Measurements from ENCODE around the gene ABCC10.
"Not testable (repeated sequence)": the region's sequence is repeated elsewhere in the genome, so short reads cannot be mapped to it uniquely, and the experiment has no call there.

The ABCC10 gene

DNA sequence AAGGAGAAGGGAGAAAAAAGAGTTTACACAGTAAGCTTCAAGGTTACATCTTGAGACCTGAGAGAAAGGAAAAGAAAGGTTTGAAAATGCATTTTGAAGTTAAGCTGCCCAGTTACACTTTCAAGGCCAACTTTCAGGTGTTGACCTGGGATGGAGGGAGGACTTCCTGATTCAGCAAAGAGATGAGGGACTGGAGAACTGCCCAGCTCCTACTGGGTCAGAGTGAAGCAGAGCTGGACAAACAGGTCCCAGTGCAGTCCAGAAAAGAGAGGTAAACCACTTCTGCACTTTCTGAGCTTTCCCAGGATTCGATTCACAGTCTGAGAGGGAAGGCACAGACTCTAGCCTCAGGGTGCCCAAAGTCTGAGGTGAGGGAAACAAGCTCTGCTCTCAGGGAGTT is 44.1 kb downstream of the ABCC10 start:
- DNase-seq = no peak

DNA sequence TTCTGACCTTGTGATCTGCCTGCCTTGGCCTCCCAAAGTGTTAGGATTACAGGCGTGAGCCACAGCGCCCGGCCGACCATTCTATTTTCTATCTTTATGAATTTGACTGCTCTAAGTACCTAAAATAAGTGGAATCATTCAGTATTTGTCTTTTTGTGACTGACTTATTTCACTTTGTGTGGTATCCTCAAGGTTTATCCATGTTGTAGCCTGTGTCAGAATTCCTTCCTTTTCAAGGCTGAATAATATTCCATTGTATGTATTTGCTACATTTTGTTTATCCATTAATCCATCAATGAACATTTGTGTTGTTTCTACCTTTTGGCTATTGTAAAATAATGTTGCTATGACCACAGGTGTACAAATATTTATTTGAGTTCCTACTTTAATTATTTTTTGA is 45.2 kb downstream of the ABCC10 start:
- DNase-seq = no peak

DNA sequence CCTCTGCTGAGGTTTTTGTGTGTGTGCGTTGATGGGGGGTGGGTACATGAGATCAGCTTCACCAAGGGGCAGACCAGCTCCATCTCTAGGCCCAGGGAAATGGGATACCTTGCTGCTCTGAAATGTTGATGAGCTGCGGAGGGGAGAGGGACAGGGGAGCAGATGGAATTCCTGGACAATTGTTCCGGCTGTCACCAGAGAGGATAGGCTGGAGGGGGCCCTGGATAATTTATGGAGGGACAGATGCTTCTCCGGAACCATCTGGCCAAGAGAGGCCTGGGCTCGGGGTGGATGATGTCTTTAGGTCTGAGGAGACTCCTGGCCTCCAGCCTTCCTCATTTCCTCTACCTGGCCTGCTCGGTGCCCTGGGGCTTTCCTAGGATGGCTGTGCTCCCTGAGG is 48.2 kb downstream of the ABCC10 start:
- no peak for DNase-seq

DNA sequence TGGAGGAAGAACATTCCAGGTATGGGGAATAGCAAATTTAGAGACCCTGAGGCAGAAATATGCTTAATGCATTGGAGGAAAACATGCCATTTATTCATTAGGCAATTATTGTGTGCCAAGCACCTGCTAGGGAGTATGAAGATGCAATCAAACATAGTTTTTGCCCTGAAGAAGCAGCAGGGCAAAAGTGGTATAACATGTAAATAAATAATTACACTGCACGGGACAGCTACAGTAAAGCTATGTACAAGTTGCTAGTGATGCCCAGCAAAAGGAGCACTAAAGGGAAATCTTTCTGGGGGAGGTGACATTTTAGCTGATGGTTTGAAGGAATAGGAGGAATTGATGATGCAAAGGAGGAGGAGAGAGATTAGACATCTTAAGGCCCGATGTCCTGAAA is 49.4 kb downstream of the ABCC10 start:
- no peak for DNase-seq

DNA sequence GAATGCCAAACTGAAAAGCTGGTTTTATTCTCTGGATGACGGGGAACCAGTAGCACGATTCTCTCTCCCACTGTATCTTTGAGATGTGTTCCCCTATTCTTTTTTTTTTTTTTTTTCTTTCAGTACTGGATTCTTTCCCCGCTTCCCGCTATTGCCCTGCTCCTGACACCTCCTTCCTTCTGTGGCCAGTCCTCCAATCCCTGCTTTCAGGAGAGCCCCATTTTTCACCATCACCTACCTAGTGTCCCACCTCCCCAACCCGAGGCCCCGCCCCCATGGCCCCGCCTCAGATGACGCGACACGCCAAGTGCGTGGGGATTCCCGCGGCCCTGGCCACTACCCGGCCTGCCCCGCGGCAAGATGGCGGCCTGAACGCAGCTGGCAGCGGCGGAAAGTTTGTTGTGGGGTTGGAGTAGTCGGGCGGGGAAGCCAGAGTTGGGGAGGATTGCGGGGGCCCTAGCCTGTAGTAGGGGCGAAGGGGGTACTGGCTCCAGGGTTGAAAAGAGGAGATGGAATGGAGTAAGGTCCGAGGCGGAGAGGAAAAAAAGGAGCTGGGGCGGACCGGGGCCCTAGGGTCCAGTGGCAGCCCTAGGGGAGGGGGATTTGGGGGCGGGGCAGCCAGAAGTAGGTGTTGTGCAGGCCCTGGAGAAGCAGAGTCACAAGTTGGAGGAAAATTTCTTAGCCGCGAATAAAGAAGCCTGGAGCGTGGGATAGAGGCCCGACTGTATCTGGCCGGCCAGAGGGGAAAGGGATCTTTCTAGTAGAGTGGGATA is 50.1 kb downstream of the ABCC10 start, which contains the start of gene TJAP1:
TSS of gene TJAP1 (plus strand) at position 336 of the 773 bp plus-strand sequence. CDS start 21,432 bp downstream, outside the sequence.
- peak; percentile 53 for DNase-seq

DNA sequence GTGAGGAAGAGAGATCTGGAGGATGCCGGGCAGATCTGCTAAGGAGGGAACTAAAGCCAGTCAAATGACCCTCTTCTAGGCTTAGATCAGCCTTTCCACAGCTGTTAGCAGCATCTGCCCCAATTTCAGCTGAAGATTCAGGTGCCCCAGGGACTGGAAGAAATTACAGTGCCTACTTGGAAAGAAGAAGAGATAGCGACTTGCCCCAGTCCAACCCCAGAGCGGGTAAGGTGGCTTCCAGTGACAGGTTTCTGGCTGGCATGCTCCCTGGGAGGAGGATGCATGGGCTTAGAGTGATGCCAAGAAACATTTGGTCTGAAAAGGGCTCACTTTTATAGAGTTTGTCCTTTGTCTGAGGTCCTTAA is 50.6 kb downstream of the ABCC10 start:
- DNase-seq = no peak

DNA sequence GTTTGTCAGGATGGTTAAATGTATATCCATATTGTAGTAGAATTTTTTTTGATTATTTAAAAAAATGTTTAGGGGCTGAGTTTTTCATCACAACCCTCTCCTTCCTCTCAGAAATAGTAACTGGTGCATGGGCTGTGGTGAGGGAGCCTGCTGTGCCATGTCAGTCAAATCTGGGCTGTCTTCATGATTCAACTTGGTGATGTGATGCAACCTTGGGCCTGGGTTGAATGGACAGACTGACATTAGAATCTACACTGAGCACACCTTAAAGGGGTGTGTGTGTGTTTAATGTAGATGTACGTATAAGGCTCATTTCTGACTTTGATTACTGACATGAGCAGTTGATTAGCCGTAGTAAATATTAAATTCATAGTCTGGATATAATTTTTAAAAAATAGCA is 53.7 kb downstream of the ABCC10 start:
- DNase-seq = peak; percentile 42

DNA sequence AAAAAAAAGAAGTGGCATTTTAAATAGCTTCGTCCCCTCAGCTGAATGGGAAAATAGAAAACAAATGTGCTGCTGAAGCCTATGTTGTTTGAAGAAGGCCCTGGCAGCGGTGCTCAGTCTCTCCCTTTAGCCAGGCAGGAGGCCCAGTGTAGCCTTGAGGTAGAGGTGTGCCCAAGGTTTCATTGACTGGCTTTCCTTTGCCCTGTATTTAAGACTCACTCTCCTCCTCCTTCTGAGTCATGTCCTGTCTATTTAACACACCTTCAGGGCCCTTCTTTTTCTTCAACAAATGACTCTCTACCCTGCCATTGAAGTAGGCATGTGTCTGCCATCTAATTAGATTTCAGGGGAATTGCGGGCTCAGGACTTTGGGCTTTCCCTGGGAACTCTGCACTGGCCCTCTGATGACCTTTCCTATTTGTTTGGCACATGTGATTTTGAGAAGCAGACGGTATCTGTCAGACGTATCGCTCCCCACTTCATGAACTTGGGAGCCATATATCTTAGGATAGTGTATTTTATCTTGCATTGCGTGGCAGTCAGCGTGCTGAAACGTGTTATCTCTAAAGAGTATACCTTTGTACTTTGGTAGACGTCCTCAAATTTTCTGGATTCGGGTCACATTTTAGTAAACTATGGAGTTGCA is 54.4 kb downstream of the ABCC10 start:
- no peak for DNase-seq

DNA sequence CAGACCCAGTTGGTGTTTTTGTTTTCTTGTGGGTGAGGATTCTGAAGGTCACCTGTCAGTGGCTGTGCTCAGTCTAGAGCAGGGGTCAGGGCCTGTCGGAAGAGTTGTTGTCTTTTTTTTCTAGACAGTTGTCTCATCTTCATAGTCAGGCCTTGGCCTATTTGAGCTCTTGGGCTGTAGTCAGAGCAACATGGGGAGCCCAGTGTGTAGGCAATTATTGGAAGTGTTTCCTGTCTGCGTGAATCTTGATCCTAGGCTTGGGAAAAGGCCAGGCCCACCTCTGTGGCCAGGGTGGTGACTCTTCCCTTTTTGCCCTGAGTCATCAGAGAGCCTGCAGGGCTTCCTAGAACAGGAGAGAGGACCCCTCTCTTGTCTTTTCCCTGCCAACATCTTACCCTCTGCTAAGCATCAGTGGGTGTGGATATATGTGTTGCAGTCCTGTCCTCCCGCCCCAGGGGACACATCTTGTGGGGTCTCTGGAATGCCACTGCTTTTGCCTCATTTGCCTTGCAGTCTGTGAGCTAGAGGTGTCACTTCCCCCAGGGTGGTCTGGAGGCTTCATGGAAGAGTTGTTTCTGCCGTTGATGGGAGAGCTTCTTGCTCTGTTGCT is 61.4 kb downstream of the ABCC10 start:
- DNase-seq = no peak

DNA sequence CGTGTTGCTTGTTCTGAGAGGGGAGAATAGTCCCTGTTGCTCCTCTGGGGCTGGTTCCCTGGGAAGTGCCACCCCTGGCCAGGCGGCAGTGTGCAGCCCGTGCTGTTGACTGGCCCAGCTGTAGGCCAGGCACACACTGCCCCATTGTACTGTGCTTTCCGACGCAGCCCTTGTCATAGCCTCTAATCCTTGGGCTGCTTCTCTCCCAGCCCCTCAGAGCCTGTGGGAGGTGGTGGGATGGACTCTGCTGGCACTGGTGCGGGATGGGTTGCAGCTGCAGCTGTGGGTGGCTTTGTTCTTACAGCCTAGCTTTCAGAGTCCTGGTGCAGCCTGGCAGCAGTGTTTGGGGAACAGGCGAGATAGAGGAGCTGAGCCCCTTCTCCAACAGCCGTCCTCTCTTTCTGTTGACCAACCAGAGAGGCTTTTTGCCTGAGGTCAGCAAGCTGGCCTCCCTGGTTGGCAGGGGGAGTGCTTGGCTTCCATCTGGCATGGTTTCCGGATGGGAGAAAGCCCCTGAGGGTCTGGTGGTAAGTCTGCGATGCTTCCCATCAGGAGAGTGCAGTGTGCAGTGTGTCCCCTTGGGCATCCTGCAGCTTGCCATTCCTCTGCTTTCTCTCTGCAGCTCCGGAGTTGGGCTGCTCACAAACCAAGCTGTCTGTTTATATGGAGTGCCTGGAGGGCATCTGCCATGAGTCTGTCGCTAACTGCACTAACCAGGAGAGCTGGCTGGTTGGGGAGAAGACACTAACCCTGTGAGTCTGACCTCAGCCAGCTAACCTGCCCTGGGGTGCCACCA is 62.1 kb downstream of the ABCC10 start:
- no peak for DNase-seq

DNA sequence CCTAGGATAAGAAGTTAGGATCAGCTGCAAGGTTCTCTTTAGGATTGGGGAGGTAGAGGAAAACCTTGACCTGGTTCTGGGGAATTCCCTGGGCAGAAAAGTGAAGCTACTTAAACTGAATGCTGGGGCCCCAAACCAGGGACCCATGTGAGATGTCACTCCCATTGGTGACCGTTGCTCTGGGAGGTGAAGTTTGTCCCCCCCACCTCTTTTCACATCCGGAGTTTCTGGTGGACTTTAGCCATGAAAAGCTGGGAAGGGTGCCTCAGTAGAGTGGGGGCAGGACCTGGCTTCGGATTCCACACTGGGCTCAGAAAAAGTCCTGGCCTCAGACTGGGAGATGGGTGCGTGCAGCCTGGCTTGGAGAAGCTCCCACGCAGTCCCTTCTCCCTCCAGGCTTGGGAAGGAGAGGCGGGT is 63.2 kb downstream of the ABCC10 start:
- DNase-seq = no peak

DNA sequence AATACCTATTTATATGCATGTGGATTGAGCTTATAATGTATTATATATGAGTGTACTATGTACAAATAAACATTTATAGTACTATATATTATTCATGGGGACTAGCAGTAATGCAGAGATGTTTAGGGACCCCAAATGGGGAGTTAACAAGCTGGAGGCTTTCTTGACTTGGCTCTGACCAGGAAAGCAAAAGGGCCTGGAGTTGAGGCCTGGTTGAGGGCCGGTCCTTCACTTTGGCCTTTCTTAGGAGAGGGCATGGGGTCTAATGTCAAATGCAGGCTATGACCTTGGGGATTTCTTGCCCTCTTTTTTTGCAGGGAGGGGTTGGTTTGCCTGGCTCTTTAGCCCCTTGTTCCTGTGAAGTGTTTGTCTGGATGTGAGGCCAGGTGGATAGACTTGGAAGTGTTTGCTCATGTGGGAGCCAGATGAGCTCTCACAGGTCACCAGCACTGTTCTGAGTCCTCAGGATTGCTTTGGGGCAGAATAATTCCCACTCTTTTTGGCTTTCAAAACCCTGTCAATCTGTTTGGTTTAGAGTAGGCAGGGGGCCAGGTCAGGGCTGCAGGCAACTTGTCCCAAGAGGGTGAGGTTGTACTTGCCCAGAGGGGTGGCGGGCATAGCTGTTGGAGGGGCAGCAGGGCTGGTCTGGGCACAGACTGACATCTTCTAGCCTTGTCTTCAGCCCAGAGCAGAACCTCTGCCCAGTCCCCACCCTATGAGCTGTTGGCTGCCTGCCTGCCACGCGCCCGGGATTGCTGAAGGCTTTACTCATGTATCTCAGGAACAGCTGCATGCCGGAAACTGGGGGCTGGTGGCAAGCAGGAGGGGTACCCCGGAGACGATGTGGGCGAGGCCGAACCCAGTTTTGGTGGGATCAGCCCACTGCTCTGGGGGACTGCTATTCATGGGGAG is 64.7 kb downstream of the ABCC10 start:
- DNase-seq = no peak

DNA sequence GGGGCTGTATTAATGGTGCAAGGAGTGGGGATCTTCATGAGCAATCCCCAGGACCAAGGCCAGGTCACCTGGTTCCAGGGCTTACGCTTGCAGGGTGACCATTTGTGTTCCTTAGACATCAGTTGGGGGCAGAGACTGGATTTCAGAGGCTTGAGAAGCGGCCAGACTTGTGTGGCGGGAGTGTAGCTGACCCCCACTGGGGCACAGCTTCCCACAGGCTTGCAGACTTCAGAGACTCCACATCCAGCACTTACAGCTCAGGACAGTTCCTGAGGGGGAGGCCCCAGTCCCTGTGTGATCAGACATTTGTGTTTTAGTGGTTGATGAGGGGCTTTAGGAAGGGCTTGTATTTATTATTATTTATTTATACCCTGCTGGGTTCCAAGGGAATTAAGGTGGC is 65.3 kb downstream of the ABCC10 start:
- no peak for DNase-seq

DNA sequence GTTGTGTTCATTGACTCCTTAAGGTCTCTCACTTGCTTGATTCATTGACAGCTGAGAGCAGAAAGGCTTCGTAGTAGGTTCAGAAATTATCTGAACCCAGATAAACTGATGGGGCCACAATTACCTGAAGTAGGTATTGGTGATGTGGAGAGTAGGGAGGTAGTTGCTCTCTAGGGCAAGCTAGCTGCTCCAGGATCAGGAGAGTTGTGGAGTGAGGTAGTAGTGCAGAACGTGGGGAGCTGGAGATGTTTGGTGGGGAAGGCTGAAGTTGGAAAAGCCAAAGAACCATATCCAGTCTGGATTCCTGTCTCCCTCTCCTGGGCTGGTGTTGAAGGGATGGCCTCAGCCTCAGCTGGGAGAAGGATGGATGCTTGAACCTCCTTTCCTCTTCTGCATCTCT is 65.9 kb downstream of the ABCC10 start:
- no peak for DNase-seq

DNA sequence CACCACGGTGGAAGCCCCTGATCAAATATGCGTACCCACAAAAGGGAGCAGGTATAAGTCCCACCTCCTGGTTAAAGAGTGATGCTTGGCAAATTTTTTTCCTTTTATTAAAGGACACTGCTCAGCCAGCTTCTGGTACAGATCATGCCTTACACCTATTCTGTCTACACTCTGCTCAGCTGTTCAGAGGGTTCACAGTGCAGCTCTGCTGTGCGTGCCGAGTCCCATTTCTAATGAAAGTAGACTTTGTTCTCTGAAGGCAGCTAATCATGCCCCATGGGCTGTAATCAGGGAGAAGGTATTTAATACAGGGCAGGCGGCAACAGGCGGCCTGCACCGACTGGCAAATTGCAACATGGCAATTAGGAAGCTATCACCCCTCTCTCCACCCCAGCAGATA is 66.5 kb downstream of the ABCC10 start:
- no peak for DNase-seq

DNA sequence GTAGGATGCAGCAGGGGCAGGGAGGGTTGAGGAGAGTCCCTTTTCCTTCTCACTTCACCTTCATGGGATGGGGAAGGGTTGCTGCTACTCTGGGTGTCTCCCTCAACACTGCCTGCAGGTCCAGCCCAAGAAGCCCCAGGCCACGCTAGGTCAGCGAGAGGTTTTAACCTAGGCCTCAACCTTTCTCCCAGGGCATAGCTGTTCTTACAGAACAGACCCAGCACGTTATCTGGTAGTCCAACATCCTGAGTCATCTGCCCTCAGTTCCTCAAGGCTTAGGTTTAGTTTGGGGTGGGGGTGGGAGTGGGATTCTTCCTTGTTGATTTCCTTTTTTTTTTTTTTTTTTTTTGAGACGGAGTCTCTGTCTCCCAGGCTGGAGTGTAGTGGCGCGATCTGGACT is 67.0 kb downstream of the ABCC10 start:
- no peak for DNase-seq

DNA sequence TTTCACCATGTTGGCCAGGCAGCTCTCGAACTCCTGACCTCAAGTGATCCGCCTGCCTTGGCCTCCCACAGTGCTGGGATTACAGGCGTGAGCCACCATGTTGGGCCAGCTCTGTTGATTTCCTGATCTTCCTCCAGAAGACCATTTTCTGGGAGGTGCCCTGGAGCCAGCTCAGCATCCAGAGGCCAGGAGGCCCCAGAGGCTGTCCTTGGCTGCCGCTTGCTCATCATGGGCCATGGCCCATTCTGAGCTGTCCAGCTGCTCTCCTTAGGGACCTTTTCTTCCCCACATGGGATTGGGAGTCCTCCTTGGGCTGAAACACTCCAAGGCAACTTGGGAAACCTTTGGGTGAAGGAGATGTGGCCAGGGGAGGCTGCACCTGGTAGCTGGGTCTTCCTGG is 67.4 kb downstream of the ABCC10 start:
- no peak for DNase-seq

DNA sequence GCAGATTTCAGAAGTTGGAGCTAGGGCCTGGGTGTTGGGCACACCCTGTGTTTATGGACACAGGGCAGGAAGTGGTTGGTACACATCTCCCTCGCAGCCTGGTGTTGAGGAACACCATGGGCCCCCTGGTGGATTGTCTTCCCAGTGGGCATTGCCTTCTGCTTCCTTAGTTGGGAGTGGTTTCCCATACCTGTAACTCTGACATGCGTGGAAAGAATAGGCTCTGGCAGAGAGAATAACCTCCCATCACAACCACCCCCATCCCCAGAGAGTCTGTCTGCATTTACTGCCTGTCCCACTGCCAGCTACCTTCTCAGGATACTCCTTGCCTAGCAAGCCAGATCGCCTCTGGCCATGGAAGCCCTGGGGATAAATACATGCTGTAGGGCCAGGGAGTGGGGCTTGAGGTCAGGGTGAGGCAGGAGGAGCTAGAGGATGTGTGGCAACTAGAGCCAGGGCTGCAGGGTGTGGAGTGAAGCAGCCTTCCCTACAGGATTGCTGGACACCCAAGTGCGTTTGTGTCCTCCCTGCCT is 68.1 kb downstream of the ABCC10 start:
- no peak for DNase-seq

DNA sequence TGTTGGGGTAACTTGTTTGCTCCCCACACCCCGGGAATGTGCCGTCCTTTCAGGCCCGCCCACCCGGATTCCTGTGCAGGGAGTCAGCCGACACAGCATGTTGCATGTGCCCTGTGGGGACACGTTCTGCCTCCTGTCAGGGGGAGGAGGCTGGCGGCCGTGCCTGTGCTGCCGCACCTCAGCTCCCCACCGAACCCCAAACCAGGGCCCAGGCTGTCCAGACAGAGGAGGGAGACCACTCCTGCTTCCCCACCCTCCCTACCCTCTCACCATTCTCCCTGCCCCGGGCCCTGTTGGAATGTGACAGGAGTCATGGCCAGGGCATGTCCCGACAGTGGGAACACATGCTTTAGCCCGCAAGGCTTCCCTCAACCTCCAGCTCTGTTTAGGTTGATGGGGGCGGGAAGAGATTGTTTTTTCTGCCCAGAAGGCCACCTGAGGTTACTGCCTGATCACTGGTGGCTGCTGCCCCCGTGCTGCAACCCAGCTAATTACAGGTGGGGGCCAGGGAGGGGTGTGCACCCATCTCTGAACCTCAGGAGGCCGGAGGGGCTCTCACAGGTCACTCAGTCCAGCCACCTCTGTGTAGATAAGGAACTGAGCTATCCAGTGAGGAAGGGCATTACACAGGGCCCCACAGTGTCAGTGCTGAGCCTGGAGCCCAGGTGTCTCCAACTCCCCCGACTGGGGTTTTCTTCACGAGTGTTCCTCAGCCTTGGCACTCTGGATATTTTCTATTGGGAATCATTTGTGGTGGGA is 69.2 kb downstream of the ABCC10 start:
- no peak for DNase-seq

DNA sequence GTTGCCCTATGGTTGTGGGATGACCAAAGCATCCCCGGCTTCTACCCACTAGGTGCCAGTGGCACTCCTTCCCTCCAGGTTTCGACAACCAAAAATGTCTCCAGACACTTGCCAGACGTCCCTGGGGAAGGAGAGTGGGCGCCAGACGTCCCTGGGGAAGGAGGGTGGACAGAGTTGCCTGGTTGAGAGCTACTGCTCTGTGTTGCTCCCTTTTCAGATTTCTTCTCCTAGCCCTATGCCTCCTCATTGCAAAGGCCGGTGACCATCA is 69.7 kb downstream of the ABCC10 start:
- DNase-seq = no peak

DNA sequence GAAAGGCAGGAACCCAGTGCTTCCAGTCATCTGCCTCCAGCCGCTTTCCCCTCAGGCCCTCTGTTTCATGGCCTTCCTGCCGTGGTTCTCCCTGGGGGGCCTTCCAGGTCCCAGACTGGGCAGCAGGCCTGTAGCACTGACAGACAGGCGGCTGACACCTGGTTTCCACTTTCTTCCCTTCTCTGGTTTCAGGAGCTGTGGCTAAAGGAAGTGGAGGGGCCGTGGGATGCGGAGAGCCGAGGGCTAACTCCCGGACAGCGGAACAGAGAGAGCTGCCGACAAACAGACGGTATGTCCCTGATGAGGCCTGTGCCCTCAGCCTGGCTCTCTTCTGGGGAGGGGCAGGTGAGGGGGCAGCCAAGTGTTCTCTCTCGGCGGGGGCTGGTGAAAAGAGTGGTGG is 70.3 kb downstream of the ABCC10 start:
- no peak for DNase-seq

DNA sequence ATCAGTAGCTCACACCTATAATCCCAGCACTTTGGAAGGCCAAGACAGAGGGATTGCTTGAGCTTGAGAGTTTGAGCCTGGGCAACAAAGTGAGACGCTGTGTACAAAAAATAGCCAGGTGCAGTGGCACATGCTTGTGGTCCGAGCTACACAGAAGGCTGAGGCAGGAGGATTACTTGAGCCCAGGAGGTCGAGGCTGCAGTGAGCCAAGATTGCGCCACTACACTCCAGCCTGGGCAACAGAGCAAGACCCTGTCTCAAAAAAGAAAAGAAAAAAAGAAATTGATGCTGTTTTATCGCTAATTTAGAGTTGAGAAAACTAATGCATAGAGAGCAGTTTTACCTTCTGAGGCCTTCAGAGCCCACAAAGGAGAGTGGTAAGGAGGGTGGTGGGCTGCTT is 71.0 kb downstream of the ABCC10 start:
- DNase-seq = not testable (repeated sequence)
